Measurements from ENCODE around the gene TRMT44. TPM values are rescaled to one million over a fixed set of nuclear protein-coding genes. Genes with fewer than 3 reads are reported as not detected.
A peak's percentile ranks its signal among the peaks of the same experiment; 100 is the strongest.

Gene TRMT44
- total and polyA plus RNA-seq, 8 donors: 1.8 to 39.7 (median 8.4) TPM

DNA sequence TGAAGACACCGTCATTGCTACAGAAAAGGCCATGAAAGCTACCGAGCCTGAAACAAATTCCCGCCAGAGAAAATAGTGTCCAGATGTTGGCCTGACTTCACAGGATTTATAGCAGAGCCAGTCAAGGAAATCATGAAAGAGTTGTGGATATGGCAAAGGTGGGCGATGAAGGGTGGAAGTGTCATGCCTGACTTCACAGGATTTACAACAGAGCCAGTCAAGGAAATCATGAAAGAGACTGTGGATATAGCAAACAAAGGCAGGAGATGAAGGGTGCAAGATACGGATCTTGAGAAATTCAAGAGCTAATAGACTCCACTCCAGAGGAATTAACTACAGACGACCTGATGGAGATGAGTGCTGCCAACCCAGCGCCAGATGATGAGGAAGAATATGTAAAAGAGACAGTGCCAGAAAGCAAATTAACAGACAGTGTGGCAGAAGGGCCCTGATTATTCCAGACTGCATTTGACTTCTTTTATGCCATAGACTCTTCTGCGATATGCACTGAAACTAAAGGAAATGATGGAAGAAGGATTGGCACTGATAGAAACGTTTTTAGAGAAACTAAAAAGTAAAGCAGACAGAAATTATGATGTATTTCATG, 17.2 kb downstream of the TRMT44 start:
- H3K36me3 ChIP-seq: peaks cover 42 to 98% (median 96%) of the 10 kb centered on the region in 4 donors
- intact Hi-C loops (cut with DNase I; ENCODE audit: low total_unique reads): no loop called here
- TF ChIP-seq POLR2AphosphoS5 (IDR thresholded peaks at IDR 0.05): no peak
- TF ChIP-seq, protein P1, sequence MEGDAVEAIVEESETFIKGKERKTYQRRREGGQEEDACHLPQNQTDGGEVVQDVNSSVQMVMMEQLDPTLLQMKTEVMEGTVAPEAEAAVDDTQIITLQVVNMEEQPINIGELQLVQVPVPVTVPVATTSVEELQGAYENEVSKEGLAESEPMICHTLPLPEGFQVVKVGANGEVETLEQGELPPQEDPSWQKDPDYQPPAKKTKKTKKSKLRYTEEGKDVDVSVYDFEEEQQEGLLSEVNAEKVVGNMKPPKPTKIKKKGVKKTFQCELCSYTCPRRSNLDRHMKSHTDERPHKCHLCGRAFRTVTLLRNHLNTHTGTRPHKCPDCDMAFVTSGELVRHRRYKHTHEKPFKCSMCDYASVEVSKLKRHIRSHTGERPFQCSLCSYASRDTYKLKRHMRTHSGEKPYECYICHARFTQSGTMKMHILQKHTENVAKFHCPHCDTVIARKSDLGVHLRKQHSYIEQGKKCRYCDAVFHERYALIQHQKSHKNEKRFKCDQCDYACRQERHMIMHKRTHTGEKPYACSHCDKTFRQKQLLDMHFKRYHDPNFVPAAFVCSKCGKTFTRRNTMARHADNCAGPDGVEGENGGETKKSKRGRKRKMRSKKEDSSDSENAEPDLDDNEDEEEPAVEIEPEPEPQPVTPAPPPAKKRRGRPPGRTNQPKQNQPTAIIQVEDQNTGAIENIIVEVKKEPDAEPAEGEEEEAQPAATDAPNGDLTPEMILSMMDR (IDR thresholded peaks at IDR 0.05): no peak
- H3K4me3 ChIP-seq: no peak overlapping the region
- DNase-seq: no peak
- no peak overlapping the region for H3K27ac ChIP-seq
- H3K4me1 ChIP-seq: no peaks in the 10 kb centered on the region
- no peaks in the 10 kb centered on the region for H3K9me3 ChIP-seq
- 80 to 84% (median 82%) methylated on average over 9 of the region's 9 CpGs for WGBS, 5 donors
- no peaks in the 10 kb centered on the region for H3K27me3 ChIP-seq

DNA sequence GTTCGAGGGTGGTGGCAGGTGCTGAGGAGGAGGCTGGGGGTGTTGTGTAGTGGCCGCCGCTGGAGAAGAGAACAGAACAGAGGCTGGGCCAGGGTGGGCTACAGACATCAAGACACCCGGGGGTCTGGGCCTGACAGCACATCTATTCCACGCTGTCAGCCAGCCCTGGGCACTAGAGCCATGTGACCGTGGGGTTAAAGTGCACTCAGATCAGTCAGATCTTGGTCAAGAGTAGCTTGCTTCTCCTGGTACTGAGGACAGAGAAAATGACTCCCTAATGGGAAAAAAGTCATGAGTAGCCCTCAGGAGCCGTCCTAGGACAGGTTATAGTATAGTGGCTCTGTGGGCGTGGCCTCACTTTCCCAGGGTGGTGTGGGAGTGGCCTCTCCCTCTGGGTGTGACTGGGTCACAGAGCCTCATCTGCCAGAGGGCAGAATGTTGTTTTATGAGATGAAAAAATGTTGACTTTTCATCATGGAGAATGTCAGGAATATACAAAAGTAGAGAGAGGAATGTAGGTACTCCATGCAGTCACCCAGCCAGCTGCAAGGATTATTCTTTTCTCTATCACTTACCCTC, 19.4 kb downstream of the TRMT44 start:
- 83 to 90% (median 84%) methylated on average over 8 of the region's 8 CpGs for WGBS, 5 donors
- no peaks in the 10 kb centered on the region for H3K4me1 ChIP-seq
- peak in 1 of 2 donors; percentile 50 for DNase-seq
- no peaks in the 10 kb centered on the region for H3K9me3 ChIP-seq
- intact Hi-C loops (cut with DNase I; ENCODE audit: low total_unique reads): no loop called here
- H3K27me3 ChIP-seq: no peaks in the 10 kb centered on the region
- H3K36me3 ChIP-seq: peaks cover 29 to 98% (median 94%) of the 10 kb centered on the region in 4 donors
- H3K27ac ChIP-seq: no peak overlapping the region
- H3K4me3 ChIP-seq: no peak overlapping the region
- TF ChIP-seq, protein P1 (IDR thresholded peaks at IDR 0.05): no peak
- TF ChIP-seq EP300 (IDR thresholded peaks at IDR 0.05): no peak
- TF ChIP-seq POLR2A (IDR thresholded peaks at IDR 0.05): no peak
- TF ChIP-seq POLR2AphosphoS5 (IDR thresholded peaks at IDR 0.05): no peak

DNA sequence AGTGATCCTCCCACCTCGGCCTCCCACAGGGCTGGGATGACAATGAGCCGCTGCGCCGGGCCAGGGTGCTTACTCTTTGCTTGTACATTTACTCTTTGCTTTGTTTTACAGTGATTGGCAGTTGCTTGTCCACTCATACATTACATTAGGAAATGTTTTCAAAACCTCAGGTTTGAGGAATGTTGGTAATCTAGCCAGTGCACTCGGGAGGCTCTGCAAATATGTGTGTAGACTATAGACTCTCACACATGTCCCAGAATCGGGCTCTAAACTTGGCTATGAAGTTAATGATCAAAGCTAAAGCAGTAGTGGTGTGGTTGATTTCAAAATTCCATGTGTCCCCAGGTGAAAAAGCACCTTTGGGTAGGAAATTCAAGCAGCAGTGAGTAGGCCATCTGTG, 20.5 kb downstream of the TRMT44 start:
- H3K27ac ChIP-seq: no peak overlapping the region
- H3K4me3 ChIP-seq: no peak overlapping the region
- H3K4me1 ChIP-seq: no peaks in the 10 kb centered on the region
- DNase-seq: no peak
- intact Hi-C loops (cut with DNase I; ENCODE audit: low total_unique reads): no loop called here
- no peaks in the 10 kb centered on the region for H3K27me3 ChIP-seq
- H3K36me3 ChIP-seq: peaks cover 34 to 98% (median 94%) of the 10 kb centered on the region in 4 donors
- TF ChIP-seq POLR2AphosphoS5 (IDR thresholded peaks at IDR 0.05): no peak
- no peak for TF ChIP-seq POLR2A (IDR thresholded peaks at IDR 0.05)
- TF ChIP-seq, protein P1 (IDR thresholded peaks at IDR 0.05): no peak
- TF ChIP-seq EP300 (IDR thresholded peaks at IDR 0.05): no peak
- 89 to 93% (median 92%) methylated on average over 6 of the region's 6 CpGs for WGBS, 5 donors
- H3K9me3 ChIP-seq: no peaks in the 10 kb centered on the region

DNA sequence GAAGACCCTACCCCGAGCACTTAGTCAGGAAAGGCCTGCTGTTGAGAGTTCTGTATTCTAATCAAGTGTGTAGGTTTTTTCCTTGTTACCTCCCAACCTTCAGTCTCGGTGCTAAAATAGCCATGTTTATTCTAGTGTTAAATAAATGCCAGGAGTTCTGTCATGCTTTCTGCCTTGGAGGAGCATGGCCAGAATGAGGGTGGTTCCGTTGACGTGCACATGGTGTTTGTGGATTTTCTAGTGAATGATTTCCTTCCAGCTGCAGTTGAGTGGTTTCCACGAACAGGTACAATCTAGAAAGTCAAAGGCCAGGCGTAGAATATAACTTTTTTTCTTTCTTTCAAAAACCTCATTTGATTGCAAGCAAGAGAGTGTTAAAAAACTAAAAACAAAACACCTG, 21.0 kb downstream of the TRMT44 start:
- H3K27me3 ChIP-seq: no peaks in the 10 kb centered on the region
- DNase-seq: no peak
- peaks cover 37 to 98% (median 94%) of the 10 kb centered on the region in 4 donors for H3K36me3 ChIP-seq
- H3K4me3 ChIP-seq: no peak overlapping the region
- H3K27ac ChIP-seq: no peak overlapping the region
- no peaks in the 10 kb centered on the region for H3K4me1 ChIP-seq
- intact Hi-C loops (cut with DNase I; ENCODE audit: low total_unique reads): no loop called here
- H3K9me3 ChIP-seq: no peaks in the 10 kb centered on the region
- TF ChIP-seq EP300 (IDR thresholded peaks at IDR 0.05): no peak
- TF ChIP-seq, protein P1 (IDR thresholded peaks at IDR 0.05): no peak
- no peak for TF ChIP-seq POLR2AphosphoS5 (IDR thresholded peaks at IDR 0.05)
- no peak for TF ChIP-seq POLR2A (IDR thresholded peaks at IDR 0.05)
- WGBS, 5 donors: 64 to 78% (median 68%) methylated on average over 6 of the region's 6 CpGs

Data from stomach (tissue), 9 donors.